ENCODE data around the gene AHCYL2.
"Not testable (repeated sequence)": the region's sequence is repeated elsewhere in the genome, so short reads cannot be mapped to it uniquely, and the experiment has no call there.

The AHCYL2 gene

DNA sequence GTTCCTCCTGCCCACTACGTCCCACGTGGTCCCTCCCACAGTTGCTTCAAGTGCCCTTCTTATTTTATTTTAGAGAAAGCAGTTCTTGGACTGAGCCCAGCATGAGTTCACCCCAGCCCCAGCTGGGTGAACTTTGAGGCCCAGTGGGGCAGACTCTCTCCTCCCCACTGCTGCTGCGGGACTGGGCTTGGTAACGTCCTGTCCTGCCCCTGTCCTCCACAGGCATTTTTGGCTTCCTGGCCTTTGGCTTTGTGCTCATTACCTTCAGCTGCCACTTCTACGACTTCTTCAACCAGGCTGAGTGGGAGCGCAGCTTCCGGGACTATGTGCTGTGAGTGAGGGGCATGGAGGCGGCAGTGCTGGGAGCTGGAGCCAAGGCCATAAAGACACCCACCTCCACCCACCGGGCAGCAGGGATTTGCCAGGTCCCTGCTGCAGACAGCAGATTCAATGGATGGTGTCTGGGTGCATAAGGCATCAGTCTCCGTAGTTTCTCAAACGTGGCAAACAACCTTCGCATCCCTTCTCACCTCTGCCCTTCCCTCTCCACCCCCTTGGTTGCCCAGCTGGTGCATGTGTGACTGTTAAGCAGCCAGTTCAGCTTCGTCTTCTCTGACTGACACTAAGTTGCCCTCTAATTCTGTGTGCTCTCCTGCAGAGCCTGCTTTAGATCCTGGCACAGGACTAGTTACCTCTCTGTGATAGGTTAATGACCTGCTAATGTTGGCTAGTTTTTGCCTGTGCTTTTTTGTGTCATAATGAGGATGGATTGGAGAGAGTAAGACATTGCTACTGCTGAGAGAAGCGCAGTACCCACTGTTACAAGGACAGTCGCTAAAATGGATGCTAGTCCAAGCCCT lies 15.5 kb upstream of the AHCYL2 start:
- no peak for DNase-seq

DNA sequence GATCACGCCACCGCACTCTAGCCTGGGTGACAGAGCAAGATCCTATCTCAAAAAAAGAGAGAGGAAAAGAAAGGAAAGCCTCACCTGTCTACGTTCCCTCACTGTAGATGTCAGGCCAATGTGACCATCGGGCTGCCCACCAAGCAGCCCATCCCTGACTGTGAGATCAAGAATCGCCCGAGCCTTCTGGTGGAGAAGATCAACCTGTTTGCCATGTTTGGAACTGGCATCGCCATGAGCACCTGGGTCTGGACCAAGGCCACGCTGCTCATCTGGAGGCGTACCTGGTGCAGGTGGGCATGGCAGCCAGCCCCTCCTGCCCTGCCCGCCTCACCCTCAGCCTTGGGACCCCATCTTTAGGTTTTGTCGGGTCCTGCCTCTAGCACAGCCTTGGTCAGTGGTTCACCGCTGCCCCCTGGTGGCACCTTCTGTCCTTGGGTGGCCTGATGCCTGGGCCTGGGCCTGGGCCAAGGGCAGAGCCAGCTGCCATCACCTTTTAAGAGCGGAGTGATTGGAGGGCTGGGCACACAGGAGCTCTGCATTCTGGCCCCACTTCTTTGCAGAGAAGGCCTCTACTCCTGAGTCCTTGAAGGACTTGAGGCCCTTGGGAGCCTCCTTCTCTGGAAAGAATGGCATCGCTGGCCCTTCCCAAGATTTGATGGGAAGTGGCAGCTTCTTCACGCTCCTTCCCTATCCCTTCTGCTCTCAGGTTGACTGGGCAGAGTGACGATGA lies 14.4 kb upstream of the AHCYL2 start:
- DNase-seq: peak; percentile 58

DNA sequence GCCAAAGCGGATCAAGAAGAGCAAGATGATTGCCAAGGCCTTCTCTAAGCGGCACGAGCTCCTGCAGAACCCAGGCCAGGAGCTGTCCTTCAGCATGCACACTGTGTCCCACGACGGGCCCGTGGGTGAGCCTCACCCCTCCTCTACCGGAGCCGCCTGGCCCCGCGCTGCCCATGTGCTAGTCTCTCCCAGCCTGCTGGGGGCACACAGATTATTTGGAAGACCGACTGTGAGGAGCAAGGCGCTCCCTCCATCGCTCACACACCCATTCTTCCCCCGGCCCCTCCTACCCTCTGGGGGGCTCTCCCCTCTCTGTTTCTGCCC lies 13.9 kb upstream of the AHCYL2 start:
- no peak for DNase-seq

DNA sequence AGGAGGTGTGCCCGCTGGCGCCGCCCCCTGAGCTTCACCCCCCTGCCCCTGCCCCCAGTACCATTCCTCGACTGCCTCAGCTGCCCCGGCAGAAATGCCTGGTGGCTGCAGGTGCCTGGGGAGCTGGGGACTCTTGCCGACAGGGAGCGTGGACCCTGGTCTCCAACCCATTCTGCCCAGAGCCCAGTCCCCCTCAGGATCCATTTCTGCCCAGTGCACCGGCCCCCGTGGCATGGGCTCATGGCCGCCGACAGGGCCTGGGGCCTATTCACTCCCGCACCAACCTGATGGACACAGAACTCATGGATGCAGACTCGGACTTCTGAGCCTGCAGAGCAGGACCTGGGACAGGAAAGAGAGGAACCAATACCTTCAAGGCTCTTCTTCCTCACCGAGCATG lies 12.7 kb upstream of the AHCYL2 start:
- no peak for DNase-seq

DNA sequence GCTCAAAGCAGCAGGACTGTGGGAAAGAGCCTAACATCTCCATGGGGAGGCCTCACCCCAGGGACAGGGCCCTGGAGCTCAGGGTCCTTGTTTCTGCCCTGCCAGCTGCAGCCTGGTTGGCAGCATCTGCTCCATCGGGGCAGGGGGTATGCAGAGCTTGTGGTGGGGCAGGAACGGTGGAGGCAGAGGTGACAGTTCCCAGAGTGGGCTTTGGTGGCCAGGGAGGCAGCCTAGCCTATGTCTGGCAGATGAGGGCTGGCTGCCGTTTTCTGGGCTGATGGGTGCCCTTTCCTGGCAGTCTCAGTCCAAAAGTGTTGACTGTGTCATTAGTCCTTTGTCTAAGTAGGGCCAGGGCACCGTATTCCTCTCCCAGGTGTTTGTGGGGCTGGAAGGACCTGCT lies 12.2 kb upstream of the AHCYL2 start:
- no peak for DNase-seq

DNA sequence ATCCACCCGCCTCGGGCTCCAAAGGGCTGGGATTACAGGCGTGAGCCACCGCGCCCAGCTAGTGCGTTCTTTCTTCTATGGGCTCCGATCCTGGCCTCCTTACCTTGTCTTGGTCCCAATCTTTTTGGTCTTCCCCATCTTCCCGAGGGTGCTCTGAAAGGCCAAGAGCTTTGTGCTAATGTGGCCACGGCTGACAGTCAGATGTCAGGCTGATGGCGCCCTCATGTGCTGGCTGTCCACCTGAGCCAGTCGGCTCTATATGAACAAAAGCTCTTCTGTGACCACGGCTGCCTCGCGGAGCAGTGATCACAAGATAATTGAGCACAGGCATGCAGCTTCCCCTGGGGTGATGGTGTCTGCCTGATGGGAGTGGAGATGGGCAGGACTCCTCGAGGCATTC lies 11.0 kb upstream of the AHCYL2 start:
- DNase-seq: no peak

DNA sequence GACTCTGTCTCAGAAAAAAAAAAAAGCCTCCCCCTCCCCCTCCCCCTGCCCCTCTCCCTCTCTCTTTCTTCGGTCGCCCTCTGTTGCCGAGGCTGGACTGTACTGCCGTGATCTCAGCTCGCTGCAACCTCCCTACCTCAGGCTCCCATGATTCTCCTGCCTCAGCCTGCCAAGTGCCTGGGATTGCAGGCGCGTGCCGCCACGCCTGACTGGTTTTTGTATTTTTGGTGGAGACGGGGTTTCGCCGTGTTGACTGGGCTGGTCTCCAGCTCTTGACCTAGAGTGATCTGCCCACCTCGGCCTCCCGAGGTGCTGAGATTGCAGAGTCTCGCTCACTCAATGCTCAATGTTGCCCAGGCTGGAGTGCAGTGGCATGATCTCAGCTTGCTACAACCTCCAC lies 9.1 kb upstream of the AHCYL2 start:
- not testable (repeated sequence) for DNase-seq

DNA sequence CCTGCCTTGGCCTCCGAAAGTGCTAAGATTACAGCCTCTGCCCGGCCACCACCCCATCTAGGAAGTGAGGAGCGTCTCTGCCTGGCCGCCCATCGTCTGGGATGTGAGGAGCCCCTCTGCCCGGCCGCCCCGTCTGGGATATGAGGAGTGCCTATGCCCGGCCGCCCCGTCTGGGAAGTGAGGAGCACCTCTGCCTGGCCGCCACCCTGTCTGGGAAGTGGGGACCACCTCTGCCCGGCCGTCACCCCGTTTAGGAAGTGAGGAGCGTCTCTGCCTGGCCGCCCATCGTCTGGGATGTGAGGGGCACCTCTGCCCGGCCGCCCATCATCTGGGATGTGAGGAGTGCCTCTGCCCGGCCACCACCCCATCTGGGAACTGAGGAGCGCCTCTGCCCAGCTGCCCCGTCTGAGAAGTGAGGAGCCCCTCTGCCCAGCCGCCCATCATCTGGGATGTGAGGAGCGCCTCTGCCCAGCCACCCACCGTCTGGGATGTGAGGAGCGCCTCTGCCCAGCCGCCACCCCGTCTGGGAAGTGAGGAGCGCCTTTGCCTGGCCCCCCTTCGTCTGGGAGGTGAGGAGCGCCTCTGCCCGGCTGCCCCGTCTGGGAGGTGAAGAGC lies 8.6 kb upstream of the AHCYL2 start:
- not testable (repeated sequence) for DNase-seq

DNA sequence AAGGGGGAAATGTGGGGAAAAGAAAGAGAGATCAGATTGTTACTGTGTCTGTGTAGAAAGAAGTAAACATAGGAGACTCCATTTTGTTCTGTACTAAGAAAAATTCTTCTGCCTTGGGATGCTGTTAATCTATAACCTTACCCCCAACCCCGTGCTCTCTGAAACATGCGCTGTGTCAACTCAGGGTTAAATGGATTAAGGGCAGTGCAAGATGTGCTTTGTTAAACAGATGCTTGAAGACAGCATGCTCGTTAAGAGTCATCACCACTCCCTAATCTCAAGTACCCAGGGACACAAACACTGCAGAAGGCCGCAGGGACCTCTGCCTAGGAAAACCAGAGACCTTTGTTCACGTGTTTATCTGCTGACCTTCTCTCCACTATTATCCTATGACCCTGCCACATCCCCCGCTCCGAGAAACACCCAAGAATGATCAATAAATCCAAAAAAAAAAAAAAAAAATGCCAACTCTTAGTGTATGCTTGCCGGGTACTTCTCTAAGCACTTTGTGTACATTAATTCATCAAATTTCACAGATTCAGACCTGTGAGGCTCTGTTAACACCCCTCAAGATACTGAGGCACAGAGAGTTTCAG lies 7.9 kb upstream of the AHCYL2 start:
- DNase-seq: not testable (repeated sequence)

DNA sequence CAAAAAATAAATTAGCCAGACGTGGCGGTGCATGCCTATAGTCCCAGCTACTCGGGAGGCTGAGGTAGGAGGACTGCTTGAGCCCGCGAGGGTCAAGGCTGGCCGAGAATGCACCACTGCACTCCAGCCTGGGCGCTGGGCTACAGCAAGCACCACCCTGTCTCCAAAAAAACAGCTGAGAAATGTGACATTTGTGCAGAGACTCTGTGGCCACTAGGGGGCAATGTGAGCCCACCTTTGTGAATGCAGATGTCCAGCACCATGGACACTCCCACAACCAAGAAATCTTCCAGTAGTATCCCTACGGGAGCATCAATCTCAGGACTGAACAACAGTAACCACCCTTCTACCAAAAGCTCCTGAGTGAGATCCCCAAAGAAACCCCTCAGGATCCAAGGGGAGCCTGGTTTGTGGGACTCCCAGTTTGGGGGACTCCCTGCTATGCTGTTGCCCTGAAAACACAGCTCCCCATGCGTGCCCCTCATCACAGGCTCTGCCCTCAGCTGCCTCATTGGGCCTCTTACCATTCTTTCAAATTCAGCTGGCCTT lies 6.2 kb upstream of the AHCYL2 start:
- peak; percentile 69 for DNase-seq

DNA sequence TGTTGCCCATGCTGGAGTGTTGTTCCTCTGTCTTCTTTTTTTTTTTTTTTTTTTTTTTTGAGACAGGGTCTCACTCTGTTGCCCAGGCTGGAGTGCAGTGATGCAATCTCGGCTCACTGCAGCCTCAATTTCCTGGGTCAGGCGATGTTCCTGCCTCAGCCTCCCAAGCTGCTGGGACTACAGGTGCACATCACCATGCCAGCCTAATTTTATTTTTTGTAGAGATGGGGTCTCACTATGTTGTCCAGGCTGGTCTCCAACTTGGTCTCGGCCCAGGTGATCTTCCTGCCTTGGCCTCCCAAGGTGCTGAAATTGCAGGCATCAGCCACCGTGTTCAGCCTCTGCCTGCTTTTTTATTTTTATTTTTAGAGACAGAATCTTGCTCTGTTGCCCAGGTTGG lies 5.7 kb upstream of the AHCYL2 start:
- not testable (repeated sequence) for DNase-seq

DNA sequence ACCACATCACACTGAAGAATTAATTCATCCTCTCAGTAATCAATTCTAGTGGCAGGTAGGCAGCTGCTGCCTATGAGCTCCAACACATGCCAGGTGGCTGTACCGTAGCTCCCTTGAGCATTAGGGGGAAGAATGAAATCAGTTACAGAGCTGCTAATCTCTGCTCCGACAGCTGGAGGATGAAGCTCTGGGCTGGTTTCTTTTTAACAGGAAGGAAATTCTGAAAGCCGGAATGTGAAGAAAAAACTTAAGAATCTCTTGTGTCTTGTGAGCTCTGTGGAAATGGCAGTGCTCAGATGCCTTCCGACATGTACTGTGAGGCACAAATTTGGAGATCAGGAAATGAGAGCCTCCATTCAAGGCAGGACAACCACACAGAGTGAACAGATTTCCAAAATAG lies 2.8 kb upstream of the AHCYL2 start:
- no peak for DNase-seq

DNA sequence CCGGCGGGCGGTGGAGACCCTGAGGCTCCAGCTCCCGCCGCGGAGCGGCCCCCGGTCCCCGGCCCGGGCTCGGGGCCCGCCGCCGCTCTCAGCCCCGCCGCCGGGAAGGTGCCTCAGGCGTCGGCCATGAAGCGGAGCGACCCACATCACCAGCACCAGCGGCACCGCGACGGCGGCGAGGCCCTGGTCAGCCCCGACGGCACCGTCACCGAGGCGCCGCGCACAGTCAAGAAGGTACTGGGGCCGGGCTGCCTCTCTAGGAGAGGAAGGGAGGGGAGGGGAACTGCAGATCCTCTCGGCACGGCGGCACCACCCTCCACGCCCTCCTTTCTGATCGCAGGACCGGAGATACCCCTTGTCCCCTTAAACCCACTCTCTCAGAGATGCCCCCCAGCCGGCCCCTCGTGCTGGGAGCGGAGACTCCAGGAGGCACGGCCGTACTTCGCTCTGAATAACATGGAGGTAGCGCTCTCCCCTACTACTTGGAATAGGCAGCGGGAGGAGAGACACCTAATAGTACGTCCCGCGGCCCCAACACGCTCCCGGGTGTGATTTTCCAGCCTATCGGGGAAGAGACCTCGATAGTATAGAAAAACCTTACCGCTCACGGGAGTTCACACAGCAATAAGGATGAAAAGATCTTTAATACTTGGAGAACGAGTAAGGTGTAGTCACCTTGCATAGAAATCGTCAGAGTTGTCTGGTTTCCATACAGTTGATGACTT lies 538 bp downstream of the AHCYL2 start:
- peak; percentile 51 for DNase-seq

DNA sequence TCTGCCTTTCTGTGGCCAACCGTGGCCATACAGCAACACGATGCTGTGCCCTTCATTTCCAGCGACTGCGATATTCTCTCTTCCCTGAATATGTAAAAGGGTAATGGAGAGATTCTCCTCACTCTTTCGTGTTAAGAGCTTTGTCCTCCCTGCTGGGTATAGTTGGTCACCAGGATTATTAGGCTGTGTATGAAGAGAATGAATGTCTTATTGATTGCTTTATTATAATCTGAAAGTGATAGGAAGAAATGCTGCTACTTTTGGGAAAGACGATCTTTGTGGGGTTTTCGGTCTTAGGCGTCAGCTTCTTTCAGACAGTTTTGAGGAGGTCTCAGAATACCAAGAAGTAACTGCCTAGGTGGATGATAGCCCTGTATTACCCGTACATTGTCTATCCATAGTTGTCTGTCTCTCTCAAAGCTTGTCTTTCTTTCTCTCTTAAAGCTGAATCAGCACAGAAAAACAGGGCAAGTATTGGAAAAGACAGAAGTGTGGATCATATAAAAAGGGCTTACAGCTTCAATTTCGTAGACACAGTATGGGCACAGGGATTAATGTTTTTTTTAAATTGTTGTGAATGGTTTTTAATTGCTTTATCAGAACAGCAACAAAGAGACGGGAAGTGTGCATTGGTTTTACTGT lies 1.2 kb downstream of the AHCYL2 start:
- DNase-seq: no peak

DNA sequence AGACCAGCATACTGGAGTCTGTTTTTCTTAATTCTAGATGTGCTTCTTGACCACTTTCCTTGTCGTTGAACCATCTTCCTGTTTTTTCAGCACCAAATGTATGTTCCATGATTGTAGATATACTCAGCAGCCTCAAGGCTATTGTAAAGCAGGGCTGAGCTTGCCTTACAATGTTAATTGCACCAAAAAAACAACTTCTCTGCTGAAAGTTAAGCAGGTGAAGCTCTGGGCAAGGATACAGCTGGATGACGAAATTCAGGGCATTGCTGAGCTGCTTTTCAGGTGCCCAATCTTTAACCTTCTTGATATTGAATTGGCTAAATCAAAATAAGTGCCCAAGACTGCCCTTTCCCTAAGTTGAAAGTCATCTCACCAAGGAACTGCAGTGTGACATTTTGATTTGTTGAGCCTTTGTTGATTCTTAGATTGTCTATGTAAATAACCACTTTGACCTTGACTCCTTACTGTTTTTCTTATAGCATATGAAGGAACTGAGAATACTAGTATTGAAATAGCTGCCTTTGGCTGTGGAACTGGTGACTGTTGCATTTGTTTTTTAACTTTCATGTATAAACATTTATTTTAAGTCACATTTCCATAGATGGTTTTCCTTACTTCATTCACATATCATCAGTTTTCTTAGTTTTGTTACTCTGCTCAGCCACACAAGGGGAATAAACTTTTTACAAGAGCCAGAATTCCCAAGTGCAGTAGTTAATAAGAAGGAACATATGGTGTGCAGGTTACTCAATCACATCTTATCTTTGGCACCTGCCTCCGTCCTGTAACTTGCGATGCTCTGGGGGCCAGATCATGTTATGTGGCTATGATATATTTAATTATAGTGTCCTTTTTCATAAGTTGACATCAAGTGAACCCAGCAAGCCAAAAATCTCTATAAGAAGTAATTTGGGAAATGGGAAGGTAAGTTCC lies 3.1 kb downstream of the AHCYL2 start:
- DNase-seq: no peak

DNA sequence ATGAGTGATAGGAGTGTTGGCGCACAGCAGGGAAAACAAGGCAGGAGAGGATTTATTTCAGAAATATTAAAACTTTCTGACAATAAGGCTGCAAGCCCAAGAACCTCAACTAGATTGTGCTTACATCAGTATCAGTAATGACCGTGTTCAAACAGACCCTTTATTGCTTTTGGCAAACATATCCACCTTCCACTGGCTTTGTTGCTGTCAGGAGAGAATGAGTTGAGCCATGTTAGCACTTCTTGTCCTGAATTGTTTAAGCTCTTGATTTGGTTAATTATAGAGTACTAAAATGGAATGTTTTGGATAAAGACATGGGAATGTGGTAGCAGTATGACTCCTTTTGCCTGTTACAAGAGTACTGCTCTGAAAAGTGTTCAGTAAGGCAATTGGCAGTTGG lies 3.8 kb downstream of the AHCYL2 start:
- DNase-seq: no peak

DNA sequence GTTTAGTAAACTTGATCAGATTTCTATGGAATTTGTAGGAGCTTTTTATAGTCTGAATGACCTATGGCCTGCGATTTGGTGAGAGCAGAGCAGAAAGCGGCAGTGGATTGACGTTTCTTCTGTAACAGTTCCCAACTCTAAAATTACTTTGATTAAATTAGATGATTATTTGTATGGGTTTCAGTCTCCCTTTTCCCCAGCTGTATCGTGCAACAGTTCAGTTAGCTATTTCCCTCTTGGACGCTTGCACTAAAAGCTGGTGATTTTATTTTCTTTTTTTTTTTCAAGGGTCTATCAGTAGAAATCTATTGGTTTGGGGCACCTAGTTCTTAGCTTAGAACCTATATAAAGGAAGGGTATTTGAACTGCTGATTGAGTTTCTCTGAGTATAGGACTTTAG lies 6.8 kb downstream of the AHCYL2 start:
- no peak for DNase-seq

DNA sequence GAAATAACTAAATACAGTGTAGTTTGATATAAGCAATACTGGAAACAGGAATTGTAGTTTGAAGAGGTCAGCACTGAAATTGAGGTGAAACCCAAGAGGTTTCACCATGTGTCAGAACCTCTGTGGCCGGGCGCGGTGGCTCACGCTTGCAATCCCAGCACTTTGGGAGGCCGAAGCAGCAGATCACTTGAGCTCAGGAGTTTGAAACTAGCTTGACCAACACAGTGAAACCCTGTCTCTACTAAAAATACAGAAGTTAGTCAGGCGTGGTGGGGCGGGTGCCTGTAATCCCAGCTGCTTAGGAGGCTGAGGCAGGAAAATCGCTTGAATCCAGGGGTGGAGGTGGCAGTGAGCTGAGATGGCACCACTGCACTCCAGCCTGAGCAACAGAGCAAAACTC lies 13.7 kb downstream of the AHCYL2 start:
- no peak for DNase-seq

DNA sequence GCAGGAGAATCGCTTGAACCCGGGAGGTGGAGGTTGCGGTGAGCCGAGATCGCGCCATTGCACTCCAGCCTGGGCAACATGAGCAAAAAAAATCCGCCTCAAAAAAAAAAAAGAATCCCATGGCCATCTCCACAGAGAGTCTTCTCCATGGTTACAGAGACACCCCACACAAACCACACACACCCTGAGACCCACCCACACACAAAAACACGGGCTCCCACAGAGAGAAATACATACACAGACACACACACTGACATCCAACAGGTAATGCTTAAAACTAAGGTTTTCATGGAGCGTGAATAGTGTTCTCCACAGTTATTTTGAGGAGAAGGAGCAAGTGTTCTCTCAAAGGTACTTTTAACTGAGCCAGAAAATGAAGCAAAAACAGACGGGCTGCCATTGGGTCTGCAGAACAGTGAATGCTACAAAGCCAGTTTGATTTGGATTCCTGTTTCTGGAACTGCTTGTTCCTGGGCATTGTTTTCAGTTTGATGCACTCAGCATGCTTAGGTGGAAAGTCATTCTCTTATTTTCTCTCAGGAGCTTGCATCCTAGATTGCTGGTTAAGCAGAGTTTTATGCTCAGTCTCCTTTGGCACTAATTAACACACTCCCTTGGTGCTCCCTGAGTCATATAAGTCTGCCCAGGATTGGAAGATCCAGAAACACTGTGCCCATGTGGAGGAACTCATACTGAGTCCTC lies 15.4 kb downstream of the AHCYL2 start:
- no peak for DNase-seq

DNA sequence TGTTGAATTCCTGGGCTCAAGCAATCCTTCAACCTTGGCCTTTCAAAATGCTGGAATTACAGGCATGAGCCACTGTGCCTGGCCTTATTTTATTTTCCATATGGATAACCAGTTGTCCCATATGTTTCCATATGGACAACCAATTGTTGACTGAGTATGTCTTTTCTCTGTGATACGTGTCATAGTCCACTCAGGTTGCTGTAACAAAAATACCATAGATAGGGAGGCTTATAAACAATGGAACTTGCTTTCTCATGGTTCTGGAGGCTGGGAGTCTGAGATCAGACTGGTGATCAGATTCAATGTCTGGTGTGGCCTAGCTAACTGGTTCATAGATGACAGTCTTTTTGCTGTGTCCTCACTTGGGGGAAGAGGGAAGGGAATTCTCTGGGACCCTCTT lies 19.4 kb downstream of the AHCYL2 start:
- DNase-seq: no peak

Measured in CD4-positive, alpha-beta T cell treated with Interferon gamma for 1 hour (primary cell).